Stimulated activated CD4-positive, alpha-beta T cell treated with anti-CD3 and anti-CD28 coated beads, Interleukin-4, amount 100 ng/mL, for 24 hours (primary cell): ENCODE results near the gene PFAS.

ENCODE experiments used
- DNase-seq: peaks from one replicate; pipeline ENCODE4 v3.0.0-alpha.2; 2020

Gene PFAS

GRCh38 chr17:8267480-8268147 lies 18.5 kb downstream of the PFAS start:
- DNase-seq = no peak

- DNase-seq = no peak
These were observed 19.6 kb downstream of the PFAS start for GRCh38 chr17:8268550-8269298.

GRCh38 chr17:8272421-8272820 lies 23.3 kb downstream of the PFAS start:
- DNase-seq = no peak

DNA sequence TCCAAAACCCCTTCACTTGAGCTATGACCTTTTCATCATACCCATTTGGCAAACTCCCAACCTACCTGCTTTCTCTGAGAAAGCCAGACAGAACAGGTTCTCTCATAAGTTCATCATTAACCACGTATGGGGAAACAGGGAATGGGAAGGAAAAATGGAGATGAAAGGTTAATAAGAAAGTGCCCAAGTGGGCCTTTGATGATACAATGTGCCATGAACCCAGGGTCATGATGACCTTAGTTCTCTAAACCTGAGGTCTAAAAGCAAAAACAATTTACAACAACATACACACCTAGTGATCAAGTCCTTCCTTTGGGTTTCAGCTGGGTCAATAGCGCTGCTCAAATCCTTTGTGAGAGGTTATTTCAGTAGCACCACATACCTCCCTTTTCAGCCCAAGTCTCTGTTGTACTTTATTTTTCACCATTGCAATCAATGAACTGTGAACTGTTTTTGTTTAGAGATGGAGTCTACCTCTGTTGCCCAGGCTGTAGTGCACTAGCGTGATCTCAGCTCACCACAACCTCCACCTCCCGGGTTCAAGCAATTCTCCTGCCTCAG lies 24.9 kb downstream of the PFAS start:
- DNase-seq = no peak

DNA sequence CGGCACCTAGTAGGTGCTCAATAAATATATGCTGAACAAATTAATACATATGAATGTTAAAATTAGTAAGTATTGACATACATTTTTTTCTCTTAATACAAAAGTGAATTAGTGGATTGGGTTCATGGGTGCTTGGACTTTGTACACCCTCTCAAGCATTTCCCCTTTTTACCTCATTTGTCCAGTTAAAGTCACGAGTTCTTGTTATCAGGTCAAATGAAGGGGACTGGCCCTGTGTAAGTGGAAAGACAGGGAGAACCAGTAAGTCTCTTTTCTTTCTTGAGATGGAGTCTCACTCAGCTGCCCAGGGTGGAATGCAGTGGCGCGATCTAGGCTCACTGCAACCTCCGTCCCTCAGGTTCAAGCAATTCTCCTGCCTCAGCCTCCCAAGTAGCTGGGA lies 25.7 kb downstream of the PFAS start:
- no peak for DNase-seq

GRCh38 chr17:8275421-8276290 lies 26.6 kb downstream of the PFAS start:
- DNase-seq = no peak

DNA sequence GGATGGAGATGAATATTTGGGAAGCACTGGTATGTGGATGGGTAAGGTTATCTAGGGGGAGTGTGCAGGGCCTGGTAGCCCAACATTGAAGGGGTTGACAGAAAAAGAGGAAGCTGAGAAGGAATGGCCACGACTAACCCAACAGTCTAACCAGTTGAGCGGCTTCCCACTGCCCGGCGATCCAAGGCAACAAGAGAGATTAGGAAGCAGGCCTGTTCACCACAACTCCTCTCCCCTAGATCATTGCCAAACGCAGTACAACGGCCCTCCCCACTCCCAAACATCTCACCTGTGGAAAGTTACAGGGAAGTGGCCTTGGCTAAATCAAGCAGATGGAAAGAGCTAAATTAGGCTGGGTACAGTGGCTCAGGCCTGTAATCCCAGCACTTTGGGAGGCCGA lies 28.2 kb downstream of the PFAS start:
- DNase-seq = no peak

GRCh38 chr17:8282345-8282744 lies 33.3 kb downstream of the PFAS start:
- DNase-seq = no peak

- no peak for DNase-seq
These were observed 34.3 kb downstream of the PFAS start for GRCh38 chr17:8283356-8283755.

- DNase-seq = no peak
These were observed 35.0 kb downstream of the PFAS start for GRCh38 chr17:8284126-8284525.

GRCh38 chr17:8285270-8286181 lies 36.4 kb downstream of the PFAS start:
- no peak for DNase-seq

GRCh38 chr17:8287651-8288335 lies 38.7 kb downstream of the PFAS start:
- DNase-seq = no peak

DNA sequence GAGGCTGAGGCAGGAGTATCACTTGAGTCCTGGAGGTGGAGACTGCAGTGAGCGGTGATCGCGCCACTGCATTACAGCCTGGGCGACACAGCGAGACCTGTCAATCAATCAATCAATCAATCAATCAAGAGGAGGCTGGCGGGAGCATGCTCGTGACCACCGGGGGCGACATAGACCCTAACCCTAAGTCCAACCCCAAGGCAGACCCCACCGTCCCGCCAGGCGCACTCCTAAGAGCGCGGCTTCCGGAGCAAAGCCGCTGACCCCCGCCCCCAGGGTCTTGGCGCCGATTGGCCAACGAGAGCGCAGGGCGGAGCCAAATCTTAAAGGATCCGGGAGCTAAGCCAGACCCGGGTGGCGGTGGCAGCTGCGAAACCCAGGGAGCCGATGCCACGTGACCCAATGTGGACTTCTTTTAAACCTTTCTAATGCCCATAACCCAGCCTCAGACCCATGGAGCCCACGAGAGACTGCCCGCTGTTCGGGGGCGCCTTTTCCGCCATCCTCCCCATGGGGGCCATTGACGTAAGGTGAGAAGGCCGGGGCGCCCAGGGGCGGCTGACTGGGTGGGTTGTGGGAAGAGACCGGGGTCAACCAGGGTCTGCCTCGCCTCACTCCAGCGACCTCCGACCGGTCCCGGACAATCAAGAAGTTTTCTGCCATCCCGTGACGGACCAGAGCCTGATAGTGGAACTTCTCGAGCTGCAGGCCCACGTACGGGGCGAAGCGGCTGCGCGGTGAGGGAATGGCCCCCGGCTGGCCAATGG lies 39.4 kb downstream of the PFAS start, which contains the start of gene RANGRF:
TSS of gene RANGRF (plus strand) at position 335 of the 767 bp plus-strand sequence. CDS start at position 454, 119 bp downstream.
- peak; percentile 86 for DNase-seq

- no peak for DNase-seq
These were observed 40.0 kb downstream of the PFAS start for GRCh38 chr17:8289103-8289397.

- no peak for DNase-seq
These were observed 41.0 kb downstream of the PFAS start for GRCh38 chr17:8290043-8290442.

DNA sequence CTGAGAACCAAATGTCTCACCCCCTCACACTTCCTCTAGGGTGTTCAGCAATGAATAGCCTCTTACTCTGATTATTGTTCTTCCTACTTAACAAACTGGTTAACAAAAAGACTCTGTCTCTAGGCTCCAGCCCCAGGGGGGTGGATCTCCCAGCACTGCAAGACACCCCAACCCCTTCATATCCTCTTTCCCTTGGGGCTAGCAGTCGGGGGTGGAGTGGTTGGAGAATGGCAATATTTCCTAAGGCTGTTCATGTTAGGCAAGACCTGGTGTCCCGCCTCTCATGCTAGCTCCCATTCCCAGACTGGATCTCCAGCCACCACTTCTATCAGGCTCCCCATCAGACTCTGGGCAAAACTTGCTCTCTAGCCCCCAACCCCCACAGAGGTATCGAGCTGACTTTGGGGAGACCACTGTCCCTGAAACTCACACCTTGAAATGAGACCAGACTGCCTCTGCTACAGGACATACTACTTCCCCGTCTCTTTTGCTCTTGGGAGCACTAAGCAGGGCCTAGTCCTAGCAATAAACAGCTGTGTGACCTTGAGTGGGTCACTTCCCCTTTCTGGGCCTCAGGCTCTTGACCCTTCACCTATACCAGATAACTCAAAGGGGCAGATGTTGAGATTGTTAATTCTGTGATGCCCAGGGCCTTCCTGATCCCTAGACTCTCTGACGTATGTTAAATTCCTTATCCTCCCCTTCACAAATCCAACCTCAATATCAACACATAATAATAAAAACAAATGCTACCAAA lies 43.7 kb downstream of the PFAS start:
- DNase-seq = no peak

DNA sequence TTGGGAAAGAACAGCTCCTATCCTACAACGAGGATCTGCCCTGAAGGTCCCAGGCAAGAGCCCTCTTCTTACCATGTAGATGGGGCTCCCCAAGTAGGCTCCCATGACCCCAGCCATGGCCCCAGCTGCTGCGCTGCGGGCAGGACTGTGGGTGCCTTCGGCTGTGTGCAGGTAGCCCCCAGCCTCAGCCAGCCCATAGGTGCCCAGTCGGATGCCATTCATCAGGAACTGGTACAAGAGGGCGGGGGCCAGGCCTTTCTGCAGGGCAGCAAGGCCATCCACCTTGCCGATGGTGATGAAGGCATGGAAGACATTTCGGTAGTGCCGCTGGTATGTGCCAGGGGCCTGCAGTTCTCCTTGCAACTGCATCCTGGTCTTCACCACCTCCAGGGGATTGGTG lies 45.3 kb downstream of the PFAS start:
- DNase-seq = no peak

- DNase-seq = no peak
These were observed 45.8 kb downstream of the PFAS start for GRCh38 chr17:8294814-8295316.

GRCh38 chr17:8300226-8300625 lies 51.1 kb downstream of the PFAS start:
- no peak for DNase-seq
